Muscle layer of colon (tissue), 2 donors: ENCODE measurements around the gene CCDC167.

Source experiments
- H3K27ac ChIP-seq: one replicate; pipeline ENCODE4 v1.7.0; 2013; ENCODE audit warnings: low read depth, mild to moderate bottlenecking, low read length, moderate library complexity
- H3K27me3 ChIP-seq, 2 donors: one replicate each; pipeline ENCODE4 v1.7.0; 2013; ENCODE audit warnings: low read length in 2 of 2, mild to moderate bottlenecking in 2 of 2; ENCODE audit not compliant: insufficient read depth in 2 of 2, control insufficient read depth in 1 of 2
- H3K36me3 ChIP-seq: one replicate; pipeline ENCODE4 v1.7.0; 2013; ENCODE audit warnings: mild to moderate bottlenecking, low read length; ENCODE audit not compliant: insufficient read depth
- H3K4me1 ChIP-seq: one replicate; pipeline ENCODE4 v1.7.0; 2013; ENCODE audit warnings: mild to moderate bottlenecking, low read length; ENCODE audit not compliant: insufficient read depth
- H3K4me3 ChIP-seq, 2 donors: one replicate each; pipeline ENCODE4 v1.7.0; 2013; ENCODE audit warnings: low read length in 2 of 2, low read depth in 1 of 2, mild to moderate bottlenecking in 1 of 2, moderate library complexity in 1 of 2
- H3K9ac ChIP-seq: one replicate; pipeline ENCODE4 v1.7.0; 2013; ENCODE audit warnings: low read length
- H3K9me3 ChIP-seq: one replicate; pipeline ENCODE4 v1.7.0; 2013; ENCODE audit warnings: mild to moderate bottlenecking, low read length
- donor health status: abdominal sarcoma.
- donor health status: Adenocarcinoma of cecum.

CCDC167 gene

GRCh38 chr6:37539171-37540028 lies 39.7 kb upstream of the CCDC167 start:
- H3K27ac ChIP-seq: no peak overlapping the region
- peaks cover 10 to 26% of the 10 kb centered on the region in 2 donors for H3K27me3 ChIP-seq
- H3K9me3 ChIP-seq: no peaks in the 10 kb centered on the region
- H3K4me1 ChIP-seq: peaks cover 9% of the 10 kb centered on the region
- no peaks in the 10 kb centered on the region for H3K36me3 ChIP-seq
- no peak overlapping the region for H3K4me3 ChIP-seq
- no peak overlapping the region for H3K9ac ChIP-seq

GRCh38 chr6:37538107-37538506 lies 38.4 kb upstream of the CCDC167 start:
- no peaks in the 10 kb centered on the region for H3K9me3 ChIP-seq
- H3K9ac ChIP-seq: no peak overlapping the region
- H3K36me3 ChIP-seq: no peaks in the 10 kb centered on the region
- H3K4me3 ChIP-seq: no peak overlapping the region
- peaks cover 10 to 38% of the 10 kb centered on the region in 2 donors for H3K27me3 ChIP-seq
- H3K4me1 ChIP-seq: peaks cover 9% of the 10 kb centered on the region
- no peak overlapping the region for H3K27ac ChIP-seq

GRCh38 chr6:37537548-37537947 lies 37.9 kb upstream of the CCDC167 start:
- no peak overlapping the region for H3K27ac ChIP-seq
- no peaks in the 10 kb centered on the region for H3K9me3 ChIP-seq
- no peak overlapping the region for H3K4me3 ChIP-seq
- H3K4me1 ChIP-seq: peaks cover 9% of the 10 kb centered on the region
- no peaks in the 10 kb centered on the region for H3K36me3 ChIP-seq
- no peak overlapping the region for H3K9ac ChIP-seq
- peaks cover 10 to 43% of the 10 kb centered on the region in 2 donors for H3K27me3 ChIP-seq

- H3K4me3 ChIP-seq: peak overlapping the region; percentile 10 to 49
- H3K36me3 ChIP-seq: no peaks in the 10 kb centered on the region
- H3K27ac ChIP-seq: no peak overlapping the region
- H3K4me1 ChIP-seq: peaks cover 9% of the 10 kb centered on the region
- H3K9ac ChIP-seq: no peak overlapping the region
- no peaks in the 10 kb centered on the region for H3K9me3 ChIP-seq
- peaks cover 10 to 50% of the 10 kb centered on the region in 2 donors for H3K27me3 ChIP-seq
These were observed 36.9 kb upstream of the CCDC167 start for GRCh38 chr6:37536491-37537190.

GRCh38 chr6:37535759-37536490 lies 36.2 kb upstream of the CCDC167 start:
- Histone ChIP-seq H3K27me3 (peaks cover 10 to 51% of the 10 kb centered on the region in 2 donors), H3K4me1 (peaks cover 9% of the 10 kb centered on the region), H3K4me3 (peak overlapping the region; percentile 10 to 49), H3K36me3 (no peaks in the 10 kb centered on the region), H3K9me3 (no peaks in the 10 kb centered on the region), H3K9ac (no peak overlapping the region), H3K27ac (no peak overlapping the region)

- Histone ChIP-seq H3K4me1 (peaks cover 9% of the 10 kb centered on the region), H3K9me3 (no peaks in the 10 kb centered on the region), H3K27ac (no peak overlapping the region), H3K27me3 (peaks cover 10 to 51% of the 10 kb centered on the region in 2 donors), H3K9ac (no peak overlapping the region), H3K4me3 (peak overlapping the region in 1 of 2 donors; percentile 49), H3K36me3 (no peaks in the 10 kb centered on the region)
These were observed 35.7 kb upstream of the CCDC167 start for GRCh38 chr6:37535428-37535758.

GRCh38 chr6:37534893-37535292 lies 35.2 kb upstream of the CCDC167 start:
- Histone ChIP-seq H3K9ac (no peak overlapping the region), H3K9me3 (no peaks in the 10 kb centered on the region), H3K4me3 (no peak overlapping the region), H3K36me3 (no peaks in the 10 kb centered on the region), H3K27me3 (peaks cover 10 to 51% of the 10 kb centered on the region in 2 donors), H3K27ac (no peak overlapping the region), H3K4me1 (peaks cover 9% of the 10 kb centered on the region)

- Histone ChIP-seq H3K27me3 (peaks cover 10 to 51% of the 10 kb centered on the region in 2 donors), H3K36me3 (no peaks in the 10 kb centered on the region), H3K9me3 (no peaks in the 10 kb centered on the region), H3K4me1 (peaks cover 9% of the 10 kb centered on the region), H3K4me3 (no peak overlapping the region), H3K9ac (no peak overlapping the region), H3K27ac (no peak overlapping the region)
These were observed 32.4 kb upstream of the CCDC167 start for GRCh38 chr6:37532122-37532521.

- Histone ChIP-seq H3K27ac (no peak overlapping the region), H3K9me3 (no peaks in the 10 kb centered on the region), H3K4me1 (peaks cover 9% of the 10 kb centered on the region), H3K9ac (no peak overlapping the region), H3K36me3 (no peaks in the 10 kb centered on the region), H3K27me3 (peaks cover 10 to 46% of the 10 kb centered on the region in 2 donors), H3K4me3 (no peak overlapping the region)
These were observed 31.8 kb upstream of the CCDC167 start for GRCh38 chr6:37531437-37532036.

GRCh38 chr6:37531026-37531425 lies 31.3 kb upstream of the CCDC167 start:
- Histone ChIP-seq H3K4me3 (no peak overlapping the region), H3K9me3 (no peaks in the 10 kb centered on the region), H3K27me3 (peaks cover 10 to 41% of the 10 kb centered on the region in 2 donors), H3K4me1 (peaks cover 9% of the 10 kb centered on the region), H3K36me3 (no peaks in the 10 kb centered on the region), H3K27ac (no peak overlapping the region), H3K9ac (no peak overlapping the region)

- Histone ChIP-seq H3K9ac (no peak overlapping the region), H3K9me3 (no peaks in the 10 kb centered on the region), H3K36me3 (no peaks in the 10 kb centered on the region), H3K4me1 (peaks cover 4% of the 10 kb centered on the region), H3K27ac (no peak overlapping the region), H3K4me3 (no peak overlapping the region), H3K27me3 (peaks cover 7 to 33% of the 10 kb centered on the region in 2 donors)
These were observed 30.6 kb upstream of the CCDC167 start for GRCh38 chr6:37530297-37530696.
